Measurements from ENCODE around the gene SNU13.

GRCh38 chr22:41660416-41660815, 28.3 kb downstream of the SNU13 start:
- TF ChIP-seq CTCF (IDR thresholded peaks at IDR 0.05) (no peak), POLR2AphosphoS5 (IDR thresholded peaks at IDR 0.05) (no peak), POLR2A (IDR thresholded peaks at IDR 0.05) (no peak), EP300 (IDR thresholded peaks at IDR 0.05) (no peak)

Measured in sigmoid colon (tissue), 4 donors.